ENCODE measurements around the gene KCNJ2.

KCNJ2 gene

GRCh38 chr17:70168977-70169708, at the start of gene KCNJ2:
Gene KCNJ2 (plus strand): TSS chr17:70169532. CDS start chr17:70175040, 5,508 bp downstream.
- peak within 1 kb of the TSS; percentile 52 for H3K9ac ChIP-seq (ENCODE audit: low read length)
- H2AFZ ChIP-seq (ENCODE audit: low read length), result peak within 1 kb of the TSS; percentile 5; the same call in 1 of the 2 replicates
- peak within 1 kb of the TSS; percentile 64 for H3K4me3 ChIP-seq (ENCODE audit: low read depth, low read length, poor library complexity, severe bottlenecking)
- H3F3A ChIP-seq (ENCODE audit: insufficient read depth, low read length), result no peaks in the 10 kb centered on the region
- H4K20me1 ChIP-seq (ENCODE audit: insufficient read depth, low read length), result no peaks in the 10 kb centered on the region
- H3K36me3 ChIP-seq (ENCODE audit: insufficient read depth, low read length), result no peaks in the 10 kb centered on the region
- no peak for TF ChIP-seq EZH2 (IDR thresholded peaks at IDR 0.05; ENCODE audit: borderline replicate concordance, low read length)
- TF ChIP-seq, protein P1, sequence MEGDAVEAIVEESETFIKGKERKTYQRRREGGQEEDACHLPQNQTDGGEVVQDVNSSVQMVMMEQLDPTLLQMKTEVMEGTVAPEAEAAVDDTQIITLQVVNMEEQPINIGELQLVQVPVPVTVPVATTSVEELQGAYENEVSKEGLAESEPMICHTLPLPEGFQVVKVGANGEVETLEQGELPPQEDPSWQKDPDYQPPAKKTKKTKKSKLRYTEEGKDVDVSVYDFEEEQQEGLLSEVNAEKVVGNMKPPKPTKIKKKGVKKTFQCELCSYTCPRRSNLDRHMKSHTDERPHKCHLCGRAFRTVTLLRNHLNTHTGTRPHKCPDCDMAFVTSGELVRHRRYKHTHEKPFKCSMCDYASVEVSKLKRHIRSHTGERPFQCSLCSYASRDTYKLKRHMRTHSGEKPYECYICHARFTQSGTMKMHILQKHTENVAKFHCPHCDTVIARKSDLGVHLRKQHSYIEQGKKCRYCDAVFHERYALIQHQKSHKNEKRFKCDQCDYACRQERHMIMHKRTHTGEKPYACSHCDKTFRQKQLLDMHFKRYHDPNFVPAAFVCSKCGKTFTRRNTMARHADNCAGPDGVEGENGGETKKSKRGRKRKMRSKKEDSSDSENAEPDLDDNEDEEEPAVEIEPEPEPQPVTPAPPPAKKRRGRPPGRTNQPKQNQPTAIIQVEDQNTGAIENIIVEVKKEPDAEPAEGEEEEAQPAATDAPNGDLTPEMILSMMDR (IDR thresholded peaks at IDR 0.05; ENCODE audit: low read length), result no peak
- H3K4me2 ChIP-seq (ENCODE audit: low read length), result peak within 1 kb of the TSS; percentile 78
- no peaks in the 10 kb centered on the region for H3K9me3 ChIP-seq (ENCODE audit: low read length)
- H3K9me2 ChIP-seq (ENCODE audit: low read depth, low read length), result no peaks in the 10 kb centered on the region
- H3K4me1 ChIP-seq (ENCODE audit: insufficient read depth, low read length, severe bottlenecking), result peaks cover 21% of the 10 kb centered on the region
- H3K79me2 ChIP-seq (ENCODE audit: insufficient read depth, low read length), result no peaks in the 10 kb centered on the region
- H3K27me3 ChIP-seq (ENCODE audit: insufficient read depth, low read length), result no peaks in the 10 kb centered on the region
- H3K27ac ChIP-seq (ENCODE audit: low read depth, low read length, poor library complexity, severe bottlenecking), result no peak within 1 kb of the TSS

DNA sequence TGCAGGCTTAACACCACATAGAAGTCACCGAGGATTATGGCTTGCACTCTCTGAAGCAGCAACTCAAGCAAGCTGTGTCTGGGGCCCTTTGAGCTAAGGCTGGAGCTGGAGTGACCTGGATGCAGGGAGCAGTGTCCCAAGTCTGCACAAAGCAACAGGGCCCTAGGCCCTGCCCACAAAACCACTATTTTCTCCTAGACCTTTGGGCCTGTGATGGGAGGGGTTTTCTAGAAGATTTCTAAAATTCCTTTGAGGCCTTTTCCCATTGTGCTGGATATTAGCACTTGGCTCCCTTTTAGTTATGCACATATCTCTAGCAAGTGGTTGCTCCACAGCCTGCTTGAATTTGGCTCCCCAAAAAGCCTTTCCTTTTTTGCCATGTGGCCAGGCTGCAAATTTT, 49.8 kb upstream of the KCNJ2 start:
- H3K9me2 ChIP-seq (ENCODE audit: low read depth, low read length), result no peaks in the 10 kb centered on the region
- no peak for TF ChIP-seq EZH2 (IDR thresholded peaks at IDR 0.05; ENCODE audit: borderline replicate concordance, low read length)
- TF ChIP-seq, protein P1 (IDR thresholded peaks at IDR 0.05; ENCODE audit: low read length), result no peak
- peaks cover 4% of the 10 kb centered on the region; the same call in 1 of the 2 replicates for H3K36me3 ChIP-seq (ENCODE audit: insufficient read depth, low read length)
- no peaks in the 10 kb centered on the region for H3K79me2 ChIP-seq (ENCODE audit: insufficient read depth, low read length)
- no peak overlapping the region for H3K4me3 ChIP-seq (ENCODE audit: low read depth, low read length, poor library complexity, severe bottlenecking)
- H3K4me2 ChIP-seq (ENCODE audit: low read length), result peak overlapping the region; percentile 20; the same call in 1 of the 2 replicates
- H2AFZ ChIP-seq (ENCODE audit: low read length), result no peak overlapping the region
- H4K20me1 ChIP-seq (ENCODE audit: insufficient read depth, low read length), result no peaks in the 10 kb centered on the region
- H3F3A ChIP-seq (ENCODE audit: insufficient read depth, low read length), result no peaks in the 10 kb centered on the region
- H3K27ac ChIP-seq (ENCODE audit: low read depth, low read length, poor library complexity, severe bottlenecking), result peak overlapping the region; percentile 87
- H3K9me3 ChIP-seq (ENCODE audit: low read length), result no peaks in the 10 kb centered on the region
- H3K9ac ChIP-seq (ENCODE audit: low read length), result no peak overlapping the region
- no peaks in the 10 kb centered on the region for H3K27me3 ChIP-seq (ENCODE audit: insufficient read depth, low read length)
- H3K4me1 ChIP-seq (ENCODE audit: insufficient read depth, low read length, severe bottlenecking), result peaks cover 66% of the 10 kb centered on the region

GRCh38 chr17:70119983-70120382, 49.3 kb upstream of the KCNJ2 start:
- Histone ChIP-seq H3K79me2 (ENCODE audit: insufficient read depth, low read length) (no peaks in the 10 kb centered on the region), H3K27me3 (ENCODE audit: insufficient read depth, low read length) (no peaks in the 10 kb centered on the region), H2AFZ (ENCODE audit: low read length) (no peak overlapping the region), H3K4me2 (ENCODE audit: low read length) (peak overlapping the region; percentile 20; the same call in 1 of the 2 replicates), H3K9me3 (ENCODE audit: low read length) (no peaks in the 10 kb centered on the region), H4K20me1 (ENCODE audit: insufficient read depth, low read length) (no peaks in the 10 kb centered on the region), H3K27ac (ENCODE audit: low read depth, low read length, poor library complexity, severe bottlenecking) (peak overlapping the region; percentile 87), H3K4me3 (ENCODE audit: low read depth, low read length, poor library complexity, severe bottlenecking) (no peak overlapping the region), H3F3A (ENCODE audit: insufficient read depth, low read length) (no peaks in the 10 kb centered on the region), H3K9me2 (ENCODE audit: low read depth, low read length) (no peaks in the 10 kb centered on the region), H3K36me3 (ENCODE audit: insufficient read depth, low read length) (peaks cover 4% of the 10 kb centered on the region; the same call in 1 of the 2 replicates), H3K9ac (ENCODE audit: low read length) (no peak overlapping the region), H3K4me1 (ENCODE audit: insufficient read depth, low read length, severe bottlenecking) (peaks cover 65% of the 10 kb centered on the region)
- TF ChIP-seq EZH2 (IDR thresholded peaks at IDR 0.05; ENCODE audit: borderline replicate concordance, low read length), result no peak
- TF ChIP-seq, protein P1 (IDR thresholded peaks at IDR 0.05; ENCODE audit: low read length), result no peak
